ENCODE results near the gene CSNK1D. TPM values are rescaled to one million over a fixed set of nuclear protein-coding genes. Genes with fewer than 3 reads are reported as not detected.

The CSNK1D gene
- total and polyA plus RNA-seq, 2 experiments from 2014 or later, result 55.3 to 66.4 TPM

DNA sequence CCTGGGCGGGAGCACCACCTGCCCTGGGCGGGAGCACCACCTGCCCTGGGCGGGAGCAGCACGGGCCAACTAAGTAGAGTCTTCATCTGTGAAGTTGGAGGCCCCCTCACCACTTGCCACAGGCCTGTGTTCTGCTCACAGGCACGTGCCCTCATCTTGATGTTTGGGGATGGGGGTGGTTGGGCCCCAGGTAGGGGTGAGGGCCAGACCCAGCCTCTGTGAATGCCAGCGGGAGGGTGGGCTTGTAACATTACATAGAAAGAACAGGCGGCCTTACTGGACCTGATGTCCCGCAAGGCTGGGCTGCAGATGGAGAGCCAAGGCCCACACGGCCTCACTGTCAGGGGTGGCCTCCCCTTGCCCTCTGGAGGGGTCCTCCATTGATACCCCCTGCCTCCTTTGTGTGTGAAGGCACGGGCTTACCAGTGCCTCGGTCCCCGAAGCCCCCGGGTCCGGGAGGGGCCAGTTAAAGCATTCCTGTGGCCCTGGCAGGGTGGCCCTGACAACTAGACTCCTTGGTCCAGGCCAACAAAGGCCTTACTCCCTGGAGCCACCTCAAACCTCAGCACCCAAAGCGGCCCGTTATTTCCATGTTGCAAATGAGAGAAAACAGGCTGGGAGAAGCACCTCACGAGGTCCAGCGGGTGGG, 45.7 kb downstream of the CSNK1D start:
- no peaks in the 10 kb centered on the region for H3K79me2 ChIP-seq (replicated peaks; ENCODE audit: insufficient read depth)
- Mint-ChIP-seq H3K36me3 (ENCODE audit: low read depth) (no peaks in the 10 kb centered on the region), H3K4me1 (no peaks in the 10 kb centered on the region), H3K4me3 (peak overlapping the region; percentile 49; the same call in 2 of the 3 replicates), H3K9me3 (peaks cover 2% of the 10 kb centered on the region; the same call in 1 of the 3 replicates), H3K27me3 (ENCODE audit: insufficient read depth, low read depth, poor library complexity) (peaks cover 42% of the 10 kb centered on the region), H3K27ac (no peak overlapping the region)
- H3K4me2 ChIP-seq, result peak overlapping the region; percentile 77
- peak overlapping the region; percentile 72; the same call in 1 of the 2 replicates for H2AFZ ChIP-seq
- H3K27ac ChIP-seq (ENCODE audit: low read depth), result no peak overlapping the region
- DNase-seq (ENCODE audit: low spot score) (no peak), ATAC-seq (no peak)
- peaks cover 51% of the 10 kb centered on the region for H3K27me3 ChIP-seq (ENCODE audit: insufficient read depth)
- no peaks in the 10 kb centered on the region for H3K36me3 ChIP-seq (ENCODE audit: insufficient read depth)
- no peaks in the 10 kb centered on the region; the same call in 1 of the 2 replicates for H4K20me1 ChIP-seq (replicated peaks; ENCODE audit: insufficient read depth)
- peak overlapping the region; percentile 59 for H3K4me3 ChIP-seq
- no peak for TF ChIP-seq NANOG (IDR thresholded peaks at IDR 0.05; ENCODE audit: borderline replicate concordance)
- TF ChIP-seq EZH2 (IDR thresholded peaks at IDR 0.05; ENCODE audit: low read depth, unreplicated experiment), result no peak
- no peak for TF ChIP-seq POLR2AphosphoS5 (IDR thresholded peaks at IDR 0.05; ENCODE audit: low read depth)
- TF ChIP-seq JUNB (IDR thresholded peaks at IDR 0.05; ENCODE audit: unreplicated experiment), result no peak
- no peak for TF ChIP-seq ZNF114 (CRISPR knock-in tag; IDR thresholded peaks at IDR 0.05)
- TF ChIP-seq EZH2phosphoT487 (IDR thresholded peaks at IDR 0.05; ENCODE audit: unreplicated experiment), result no peak
- TF ChIP-seq STAT1 (IDR thresholded peaks at IDR 0.05; ENCODE audit: unreplicated experiment), result no peak
- TF ChIP-seq CTCF (conservative IDR thresholded peaks at IDR 0.05; ENCODE audit: low read depth in 2 of 2), result no peak
- TF ChIP-seq ETS1 (IDR thresholded peaks at IDR 0.05), result no peak
- no peak for TF ChIP-seq REST (IDR thresholded peaks at IDR 0.05; ENCODE audit: unreplicated experiment)
- no peak for TF ChIP-seq ZNF331 (CRISPR knock-in tag; IDR thresholded peaks at IDR 0.05; ENCODE audit: low read depth)
- TF ChIP-seq, protein P1, sequence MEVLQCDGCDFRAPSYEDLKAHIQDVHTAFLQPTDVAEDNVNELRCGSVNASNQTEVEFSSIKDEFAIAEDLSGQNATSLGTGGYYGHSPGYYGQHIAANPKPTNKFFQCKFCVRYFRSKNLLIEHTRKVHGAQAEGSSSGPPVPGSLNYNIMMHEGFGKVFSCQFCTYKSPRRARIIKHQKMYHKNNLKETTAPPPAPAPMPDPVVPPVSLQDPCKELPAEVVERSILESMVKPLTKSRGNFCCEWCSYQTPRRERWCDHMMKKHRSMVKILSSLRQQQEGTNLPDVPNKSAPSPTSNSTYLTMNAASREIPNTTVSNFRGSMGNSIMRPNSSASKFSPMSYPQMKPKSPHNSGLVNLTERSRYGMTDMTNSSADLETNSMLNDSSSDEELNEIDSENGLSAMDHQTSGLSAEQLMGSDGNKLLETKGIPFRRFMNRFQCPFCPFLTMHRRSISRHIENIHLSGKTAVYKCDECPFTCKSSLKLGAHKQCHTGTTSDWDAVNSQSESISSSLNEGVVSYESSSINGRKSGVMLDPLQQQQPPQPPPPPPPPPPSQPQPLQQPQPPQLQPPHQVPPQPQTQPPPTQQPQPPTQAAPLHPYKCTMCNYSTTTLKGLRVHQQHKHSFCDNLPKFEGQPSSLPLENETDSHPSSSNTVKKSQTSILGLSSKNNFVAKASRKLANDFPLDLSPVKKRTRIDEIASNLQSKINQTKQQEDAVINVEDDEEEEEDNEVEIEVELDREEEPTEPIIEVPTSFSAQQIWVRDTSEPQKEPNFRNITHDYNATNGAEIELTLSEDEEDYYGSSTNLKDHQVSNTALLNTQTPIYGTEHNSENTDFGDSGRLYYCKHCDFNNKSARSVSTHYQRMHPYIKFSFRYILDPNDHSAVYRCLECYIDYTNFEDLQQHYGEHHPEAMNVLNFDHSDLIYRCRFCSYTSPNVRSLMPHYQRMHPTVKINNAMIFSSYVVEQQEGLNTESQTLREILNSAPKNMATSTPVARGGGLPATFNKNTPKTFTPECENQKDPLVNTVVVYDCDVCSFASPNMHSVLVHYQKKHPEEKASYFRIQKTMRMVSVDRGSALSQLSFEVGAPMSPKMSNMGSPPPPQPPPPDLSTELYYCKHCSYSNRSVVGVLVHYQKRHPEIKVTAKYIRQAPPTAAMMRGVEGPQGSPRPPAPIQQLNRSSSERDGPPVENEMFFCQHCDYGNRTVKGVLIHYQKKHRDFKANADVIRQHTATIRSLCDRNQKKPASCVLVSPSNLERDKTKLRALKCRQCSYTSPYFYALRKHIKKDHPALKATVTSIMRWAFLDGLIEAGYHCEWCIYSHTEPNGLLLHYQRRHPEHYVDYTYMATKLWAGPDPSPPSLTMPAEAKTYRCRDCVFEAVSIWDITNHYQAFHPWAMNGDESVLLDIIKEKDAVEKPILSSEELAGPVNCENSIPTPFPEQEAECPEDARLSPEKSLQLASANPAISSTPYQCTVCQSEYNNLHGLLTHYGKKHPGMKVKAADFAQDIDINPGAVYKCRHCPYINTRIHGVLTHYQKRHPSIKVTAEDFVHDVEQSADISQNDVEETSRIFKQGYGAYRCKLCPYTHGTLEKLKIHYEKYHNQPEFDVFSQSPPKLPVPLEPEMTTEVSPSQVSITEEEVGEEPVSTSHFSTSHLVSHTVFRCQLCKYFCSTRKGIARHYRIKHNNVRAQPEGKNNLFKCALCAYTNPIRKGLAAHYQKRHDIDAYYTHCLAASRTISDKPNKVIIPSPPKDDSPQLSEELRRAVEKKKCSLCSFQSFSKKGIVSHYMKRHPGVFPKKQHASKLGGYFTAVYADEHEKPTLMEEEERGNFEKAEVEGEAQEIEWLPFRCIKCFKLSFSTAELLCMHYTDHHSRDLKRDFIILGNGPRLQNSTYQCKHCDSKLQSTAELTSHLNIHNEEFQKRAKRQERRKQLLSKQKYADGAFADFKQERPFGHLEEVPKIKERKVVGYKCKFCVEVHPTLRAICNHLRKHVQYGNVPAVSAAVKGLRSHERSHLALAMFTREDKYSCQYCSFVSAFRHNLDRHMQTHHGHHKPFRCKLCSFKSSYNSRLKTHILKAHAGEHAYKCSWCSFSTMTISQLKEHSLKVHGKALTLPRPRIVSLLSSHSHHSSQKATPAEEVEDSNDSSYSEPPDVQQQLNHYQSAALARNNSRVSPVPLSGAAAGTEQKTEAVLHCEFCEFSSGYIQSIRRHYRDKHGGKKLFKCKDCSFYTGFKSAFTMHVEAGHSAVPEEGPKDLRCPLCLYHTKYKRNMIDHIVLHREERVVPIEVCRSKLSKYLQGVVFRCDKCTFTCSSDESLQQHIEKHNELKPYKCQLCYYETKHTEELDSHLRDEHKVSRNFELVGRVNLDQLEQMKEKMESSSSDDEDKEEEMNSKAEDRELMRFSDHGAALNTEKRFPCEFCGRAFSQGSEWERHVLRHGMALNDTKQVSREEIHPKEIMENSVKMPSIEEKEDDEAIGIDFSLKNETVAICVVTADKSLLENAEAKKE (CRISPR knock-in tag; IDR thresholded peaks at IDR 0.05), result no peak
- no peak for TF ChIP-seq CREB1 (CRISPR knock-in tag; IDR thresholded peaks at IDR 0.05; ENCODE audit: low read depth)
- no peaks in the 10 kb centered on the region for H3K4me1 ChIP-seq (ENCODE audit: insufficient read depth)
- no peaks in the 10 kb centered on the region for H3K9me2 ChIP-seq (ENCODE audit: insufficient read depth)
- H3F3A ChIP-seq (replicated peaks; ENCODE audit: low read depth), result no peaks in the 10 kb centered on the region
